RPMI7951 (cell line): ENCODE data around the gene IDH3A. TPM values are rescaled to one million over a fixed set of nuclear protein-coding genes. Genes with fewer than 3 reads are reported as not detected.

Experiments used
- DNase-seq: peaks from one replicate; pipeline ENCODE4 v3.0.0-alpha.2; 2012; ENCODE audit warnings: low read depth
- total RNA-seq: library from RNA; depleted of rRNA; stranded (reverse); fragments of >200 nt; shearing (Covaris generic); gene quantifications from 2 replicates; pipeline ENCODE4 v1.2.3, GENCODE V29; 2014; rRNA removed

The IDH3A gene
- total RNA-seq, 1 experiment from 2014 or later: 54.9 TPM

- peak; percentile 25 for DNase-seq
These were observed 71.6 kb downstream of the IDH3A start for GRCh38 chr15:78220713-78221112.

Other genes with a start within 250 kb of the IDH3A start
- 13.8 and 14.5 TPM in 2 replicates for gene TBC1D2B, start 71.7 kb upstream of the IDH3A start, total RNA-seq
- gene SH2D7, start 56.8 kb upstream of the IDH3A start, total RNA-seq: not detected in 2 replicates
- gene CIB2, start 17.9 kb upstream of the IDH3A start, total RNA-seq: 6.2 and 7.8 TPM in 2 replicates
- 0.24 and 0.49 TPM in 2 replicates for gene ACSBG1, start 85.2 kb downstream of the IDH3A start, total RNA-seq
- 0.59 and 1.6 TPM in 2 replicates for gene DNAJA4, start 115.2 kb downstream of the IDH3A start, total RNA-seq
- 130 and 132 TPM in 2 replicates for gene SKIC8, start 150.2 kb downstream of the IDH3A start, total RNA-seq
- 0.29 TPM in 1 of 2 replicates, not detected in the other for gene CRABP1, start 191.0 kb downstream of the IDH3A start, total RNA-seq